GM12892 (cell line): ENCODE measurements around the gene PPP4C.

ENCODE experiments used
- POLR2A ChIP-seq: IDR thresholded peaks from 2 replicates; pipeline ENCODE4 v1.6.1; 2011; ENCODE audit warnings: low read depth, low read length, control low read depth
- POLR2AphosphoS5 ChIP-seq: IDR thresholded peaks from 2 replicates; pipeline ENCODE4 v1.6.1; 2011; ENCODE audit warnings: low read depth, low read length, control low read depth
- TAF1 ChIP-seq: IDR thresholded peaks from 2 replicates; pipeline ENCODE4 v1.6.1; 2011; ENCODE audit warnings: low read depth, mild to moderate bottlenecking, control low read depth, low read length, borderline replicate concordance

DNA sequence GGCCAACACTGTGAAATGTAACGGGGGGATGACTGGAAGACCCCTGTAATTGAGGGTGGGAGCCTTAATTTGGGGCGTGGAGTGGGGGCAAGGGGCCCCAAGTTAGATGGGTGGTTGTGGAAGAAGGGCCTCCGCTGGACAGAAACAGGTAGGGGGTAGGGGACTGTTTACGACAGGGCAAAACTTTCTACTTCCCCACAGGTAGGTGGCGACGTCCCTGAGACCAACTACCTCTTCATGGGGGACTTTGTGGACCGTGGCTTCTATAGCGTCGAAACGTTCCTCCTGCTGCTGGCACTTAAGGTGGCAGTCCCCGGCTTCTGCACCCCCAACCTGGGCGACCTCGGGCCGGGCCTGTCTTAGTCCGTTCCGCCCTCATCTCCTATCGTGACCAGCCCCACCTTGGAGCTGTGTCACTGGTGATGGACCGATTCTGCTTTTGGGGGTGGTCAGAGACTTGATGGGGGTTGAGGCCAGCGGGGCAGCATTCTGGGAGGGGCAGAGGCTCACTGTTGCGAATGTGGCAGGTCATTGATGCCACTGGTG, 6.8 kb downstream of the PPP4C start:
- no peak for TF ChIP-seq POLR2A
- no peak for TF ChIP-seq POLR2AphosphoS5
- no peak for TF ChIP-seq TAF1
